HG03135 (cell line): Measurements from ENCODE around the gene ZNF407.

Experiments used
- ATAC-seq: cut with Tn5 transposase; IDR thresholded peaks from one replicate; pipeline ENCODE4 v1.9.1; 2021; ENCODE audit warnings: mild to moderate bottlenecking, moderate library complexity; ENCODE audit not compliant: unreplicated experiment

Gene ZNF407

GRCh38 chr18:74626049-74626874 is 28.6 kb downstream of the ZNF407 start:
- no peak for ATAC-seq

- ATAC-seq: no peak
Observed at GRCh38 chr18:74630804-74631203, 33.1 kb downstream of the ZNF407 start.

- no peak for ATAC-seq
Observed at GRCh38 chr18:74631212-74631611, 33.5 kb downstream of the ZNF407 start.

- no peak for ATAC-seq
Observed at GRCh38 chr18:74631623-74632350, 34.1 kb downstream of the ZNF407 start.

GRCh38 chr18:74632351-74632679 is 34.6 kb downstream of the ZNF407 start:
- ATAC-seq: no peak

GRCh38 chr18:74632856-74633255 is 35.2 kb downstream of the ZNF407 start:
- ATAC-seq: no peak

GRCh38 chr18:74633652-74634352 is 36.1 kb downstream of the ZNF407 start:
- no peak for ATAC-seq

- ATAC-seq: no peak
Observed at GRCh38 chr18:74635224-74635975, 37.7 kb downstream of the ZNF407 start.

GRCh38 chr18:74637070-74637469 is 39.4 kb downstream of the ZNF407 start:
- no peak for ATAC-seq

GRCh38 chr18:74638210-74638609 is 40.5 kb downstream of the ZNF407 start:
- no peak for ATAC-seq

- no peak for ATAC-seq
Observed at GRCh38 chr18:74644713-74645112, 47.0 kb downstream of the ZNF407 start.

GRCh38 chr18:74645679-74646078 is 48.0 kb downstream of the ZNF407 start:
- ATAC-seq: no peak

GRCh38 chr18:74651327-74652128 is 53.9 kb downstream of the ZNF407 start:
- no peak for ATAC-seq

GRCh38 chr18:74652392-74652988 is 54.8 kb downstream of the ZNF407 start:
- ATAC-seq: no peak

- no peak for ATAC-seq
Observed at GRCh38 chr18:74654638-74655037, 57.0 kb downstream of the ZNF407 start.

- ATAC-seq: no peak
Observed at GRCh38 chr18:74661008-74661407, 63.3 kb downstream of the ZNF407 start.

GRCh38 chr18:74661691-74662090 is 64.0 kb downstream of the ZNF407 start:
- no peak for ATAC-seq

GRCh38 chr18:74662622-74663021 is 65.0 kb downstream of the ZNF407 start:
- ATAC-seq: no peak

GRCh38 chr18:74665346-74665745 is 67.7 kb downstream of the ZNF407 start:
- no peak for ATAC-seq

GRCh38 chr18:74665905-74666304 is 68.2 kb downstream of the ZNF407 start:
- no peak for ATAC-seq
